Activated T-cell treated with anti-CD3 and anti-CD28 coated beads for 1 hour (primary cell): ENCODE measurements around the gene PAGR1.
"Not testable (repeated sequence)": the region's sequence is repeated elsewhere in the genome, so short reads cannot be mapped to it uniquely, and the experiment has no call there.

Experiments used
- DNase-seq: peaks from one replicate; pipeline ENCODE4 v3.0.0-alpha.2; 2020; ENCODE audit warnings: low read depth

Gene PAGR1

DNA sequence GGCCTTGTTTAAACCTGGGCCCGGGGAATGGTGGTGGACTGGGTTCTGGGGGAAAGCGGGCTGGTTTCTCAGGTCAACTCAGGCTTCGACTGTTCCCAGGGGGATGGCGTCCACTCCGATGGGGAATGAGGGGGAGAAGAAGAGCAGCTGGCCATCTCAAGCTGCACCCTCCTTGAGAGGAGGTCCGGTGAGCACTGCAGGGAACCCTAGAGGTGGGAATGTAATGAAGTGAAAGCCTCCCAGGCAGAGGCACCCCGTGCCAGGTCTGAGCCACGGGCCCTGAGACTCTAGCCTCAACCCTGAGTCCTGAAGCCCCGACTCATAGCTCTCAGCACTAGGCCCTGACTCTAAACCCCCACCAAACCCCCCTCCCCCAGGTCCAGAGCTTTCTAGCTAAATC lies 48.3 kb downstream of the PAGR1 start:
- no peak for DNase-seq

GRCh38 chr16:29868396-29869009 lies 52.6 kb downstream of the PAGR1 start:
- no peak for DNase-seq

- DNase-seq = not testable (repeated sequence)
Observed at GRCh38 chr16:29869067-29869466, 53.1 kb downstream of the PAGR1 start.
